ENCODE data around the gene SLC52A3.
A peak's percentile ranks its signal among the peaks of the same experiment; 100 is the strongest.
"Not testable (repeated sequence)": the region's sequence is repeated elsewhere in the genome, so short reads cannot be mapped to it uniquely, and the experiment has no call there.

Gene SLC52A3

GRCh38 chr20:768426-768978 is at the start of gene SLC52A3:
Gene SLC52A3 (minus strand): TSS chr20:768500. CDS start chr20:765774, 2,726 bp downstream.
- peak; percentile 31 for DNase-seq (ENCODE audit: low read depth, low spot score)
- H3K27ac ChIP-seq: peak within 1 kb of the TSS; percentile 52

GRCh38 chr20:815914-816606 is 47.8 kb upstream of the SLC52A3 start:
- no peak overlapping the region for H3K27ac ChIP-seq
- no peak for DNase-seq (ENCODE audit: low read depth, low spot score)

- no peak overlapping the region for H3K27ac ChIP-seq
- DNase-seq (ENCODE audit: low read depth, low spot score): no peak
Measured at GRCh38 chr20:815226-815625, 46.9 kb upstream of the SLC52A3 start.

- no peak overlapping the region for H3K27ac ChIP-seq
- no peak for DNase-seq (ENCODE audit: low read depth, low spot score)
Measured at GRCh38 chr20:813390-813789, 45.1 kb upstream of the SLC52A3 start.

- DNase-seq (ENCODE audit: low read depth, low spot score); H3K27ac ChIP-seq: not testable (repeated sequence)
Measured at GRCh38 chr20:812435-812814, 44.1 kb upstream of the SLC52A3 start.

GRCh38 chr20:811776-812434 is 43.6 kb upstream of the SLC52A3 start:
- not testable (repeated sequence) for DNase-seq (ENCODE audit: low read depth, low spot score); H3K27ac ChIP-seq

- DNase-seq (ENCODE audit: low read depth, low spot score): no peak
- H3K27ac ChIP-seq: no peak overlapping the region
Measured at GRCh38 chr20:805713-806112, 37.4 kb upstream of the SLC52A3 start.

GRCh38 chr20:801678-802077 is 33.4 kb upstream of the SLC52A3 start:
- no peak for DNase-seq (ENCODE audit: low read depth, low spot score)
- H3K27ac ChIP-seq: no peak overlapping the region

GRCh38 chr20:800026-800425 is 31.7 kb upstream of the SLC52A3 start:
- H3K27ac ChIP-seq; DNase-seq (ENCODE audit: low read depth, low spot score): not testable (repeated sequence)

GRCh38 chr20:798746-799145 is 30.4 kb upstream of the SLC52A3 start:
- H3K27ac ChIP-seq; DNase-seq (ENCODE audit: low read depth, low spot score): not testable (repeated sequence)

GRCh38 chr20:796921-797320 is 28.6 kb upstream of the SLC52A3 start:
- H3K27ac ChIP-seq: no peak overlapping the region
- DNase-seq (ENCODE audit: low read depth, low spot score): no peak

GRCh38 chr20:792248-792647 is 23.9 kb upstream of the SLC52A3 start:
- DNase-seq (ENCODE audit: low read depth, low spot score): no peak
- H3K27ac ChIP-seq: no peak overlapping the region

GRCh38 chr20:791056-791455 is 22.8 kb upstream of the SLC52A3 start:
- DNase-seq (ENCODE audit: low read depth, low spot score): no peak

GRCh38 chr20:787825-788224 is 19.5 kb upstream of the SLC52A3 start:
- DNase-seq (ENCODE audit: low read depth, low spot score): no peak
- no peak overlapping the region for H3K27ac ChIP-seq

More at GRCh38 chr20:791056-791455, 22.8 kb upstream of the SLC52A3 start:
- H3K27ac ChIP-seq: no peak overlapping the region

GRCh38 chr20:779771-780170 is 11.5 kb upstream of the SLC52A3 start:
- H3K27ac ChIP-seq: no peak overlapping the region
- DNase-seq (ENCODE audit: low read depth, low spot score): no peak

GRCh38 chr20:776165-776564 is 7.9 kb upstream of the SLC52A3 start:
- DNase-seq (ENCODE audit: low read depth, low spot score): no peak

GRCh38 chr20:775679-776135 is 7.4 kb upstream of the SLC52A3 start:
- H3K27ac ChIP-seq: no peak overlapping the region
- DNase-seq (ENCODE audit: low read depth, low spot score): no peak

More at GRCh38 chr20:776165-776564, 7.9 kb upstream of the SLC52A3 start:
- H3K27ac ChIP-seq: no peak overlapping the region

GRCh38 chr20:774660-775057 is 6.4 kb upstream of the SLC52A3 start:
- DNase-seq (ENCODE audit: low read depth, low spot score): no peak
- no peak overlapping the region for H3K27ac ChIP-seq

GRCh38 chr20:774016-774659 is 5.8 kb upstream of the SLC52A3 start:
- H3K27ac ChIP-seq: no peak overlapping the region
- DNase-seq (ENCODE audit: low read depth, low spot score): no peak

GRCh38 chr20:772806-773205 is 4.5 kb upstream of the SLC52A3 start:
- DNase-seq (ENCODE audit: low read depth, low spot score): no peak
- H3K27ac ChIP-seq: no peak overlapping the region
